IPS DF 4.7 (cell line): ENCODE results near the gene ARF6.
"Not testable (repeated sequence)": the region's sequence is repeated elsewhere in the genome, so short reads cannot be mapped to it uniquely, and the experiment has no call there.

Experiments used
- DNase-seq: peaks from one replicate; pipeline ENCODE4 v3.0.0-alpha.2; 2013; ENCODE audit warnings: low spot score; ENCODE audit errors: extremely low read depth

ARF6 gene

DNA sequence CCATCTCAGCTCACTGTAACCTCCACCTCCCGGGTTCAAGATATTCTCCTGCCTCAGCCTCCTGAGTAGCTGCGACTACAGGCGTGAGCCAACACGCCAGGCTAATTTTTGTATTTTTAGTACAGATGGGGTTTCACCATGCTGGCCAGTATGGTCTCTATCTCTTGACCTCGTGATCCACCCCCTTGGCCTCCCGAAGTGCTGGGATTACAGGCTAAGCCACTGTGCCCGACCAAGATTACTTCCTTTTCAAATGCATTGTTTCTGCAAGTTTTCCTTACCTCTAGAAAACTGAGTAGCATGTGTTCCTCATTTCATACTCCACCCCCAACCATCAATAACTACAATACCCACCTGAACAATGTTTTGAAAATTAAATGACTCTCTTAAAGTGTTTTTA, 13.1 kb downstream of the ARF6 start:
- DNase-seq: no peak

- no peak for DNase-seq
Observed at GRCh38 chr14:49907186-49907585, 14.3 kb downstream of the ARF6 start.

DNA sequence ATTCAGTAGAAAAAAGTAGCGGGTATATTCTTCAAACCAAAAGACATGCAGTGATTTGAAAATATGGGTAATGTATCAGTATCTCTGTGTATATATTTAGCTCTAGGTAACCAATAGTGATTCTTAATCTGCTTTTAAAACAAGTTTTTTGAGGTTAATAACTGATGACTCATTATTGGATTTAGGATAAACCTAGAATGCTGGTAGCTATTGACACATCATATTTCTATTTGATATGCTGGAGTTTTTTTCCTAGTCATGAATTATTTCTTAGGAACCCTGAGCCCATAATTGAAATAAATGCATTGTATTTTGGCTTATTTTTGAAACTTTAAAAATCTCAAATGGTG, 15.5 kb downstream of the ARF6 start:
- DNase-seq: no peak

DNA sequence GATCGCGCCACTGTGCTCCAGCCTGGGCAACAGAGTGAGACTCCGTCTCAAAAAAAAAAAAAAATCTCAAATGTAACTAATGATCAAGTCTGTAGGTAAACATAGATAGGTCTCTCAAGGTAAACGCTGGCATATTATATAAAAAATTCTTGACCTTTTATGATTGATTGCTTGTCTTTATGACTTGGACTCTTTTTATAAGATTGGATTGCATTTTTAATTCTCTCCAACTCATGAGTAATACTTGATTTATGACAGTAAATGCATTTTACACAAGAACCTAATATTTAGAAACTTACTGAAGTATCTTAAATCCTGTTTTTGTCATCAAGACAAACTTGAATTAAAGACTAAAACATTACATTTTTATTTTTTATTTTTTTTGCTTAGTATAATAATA, 16.1 kb downstream of the ARF6 start:
- no peak for DNase-seq

DNA sequence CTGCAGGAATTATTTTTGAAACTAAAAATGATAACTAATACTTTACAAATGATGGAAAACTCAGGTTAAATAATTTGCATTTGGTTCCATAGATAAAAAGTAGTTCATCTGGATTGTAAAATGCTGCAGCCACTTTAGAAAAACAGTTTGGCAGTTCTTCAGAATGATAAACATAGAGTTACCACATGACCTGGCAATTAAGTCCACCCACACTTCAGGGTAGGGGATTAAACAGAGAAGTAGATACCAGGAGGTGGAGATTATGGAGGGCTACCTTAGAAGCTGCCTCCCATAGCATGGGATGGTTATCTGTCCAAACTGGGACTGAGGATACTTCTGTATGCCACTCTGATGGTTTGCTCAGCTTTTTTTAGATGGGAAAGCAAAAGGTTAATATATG, 22.2 kb downstream of the ARF6 start:
- no peak for DNase-seq

GRCh38 chr14:49918706-49919105, 25.8 kb downstream of the ARF6 start:
- no peak for DNase-seq

DNA sequence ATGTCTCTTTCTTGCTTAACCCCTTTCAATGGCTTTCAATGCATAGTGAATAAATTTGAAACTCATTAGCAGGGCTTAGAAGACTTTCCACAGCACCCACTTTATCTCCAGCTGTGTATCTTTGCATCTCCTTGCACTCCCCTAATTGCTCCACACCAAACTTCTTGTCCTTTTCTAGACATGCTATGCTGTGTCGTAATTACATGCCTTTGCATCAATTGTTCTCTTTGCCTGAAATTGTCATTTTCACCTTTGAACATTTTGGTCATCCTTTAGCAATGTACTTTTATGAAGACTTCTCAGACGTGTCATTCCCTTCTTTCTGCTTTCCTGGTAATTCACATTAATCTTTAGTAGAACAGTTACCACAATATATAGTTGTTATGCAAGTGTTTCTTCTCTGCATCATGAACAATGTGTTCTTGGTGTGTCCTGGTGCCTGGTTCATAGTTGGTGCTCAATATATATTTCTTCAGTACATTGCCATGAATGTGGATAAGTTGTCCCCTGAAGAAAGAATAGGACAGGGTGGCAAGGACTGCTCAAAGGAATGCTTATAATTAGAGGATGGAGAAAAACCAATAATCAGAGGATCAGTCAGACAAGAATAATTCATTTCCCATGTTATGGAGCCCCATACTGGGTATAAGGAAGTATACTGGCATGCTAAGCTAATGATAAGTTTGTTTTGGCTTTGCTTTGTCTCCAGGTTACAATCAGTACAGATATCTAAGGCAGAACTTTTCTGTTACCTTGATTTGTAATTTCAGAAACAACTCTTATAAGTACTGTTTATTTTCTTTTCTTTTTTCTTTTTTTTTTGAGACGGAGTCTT, 27.2 kb downstream of the ARF6 start:
- DNase-seq: no peak

DNA sequence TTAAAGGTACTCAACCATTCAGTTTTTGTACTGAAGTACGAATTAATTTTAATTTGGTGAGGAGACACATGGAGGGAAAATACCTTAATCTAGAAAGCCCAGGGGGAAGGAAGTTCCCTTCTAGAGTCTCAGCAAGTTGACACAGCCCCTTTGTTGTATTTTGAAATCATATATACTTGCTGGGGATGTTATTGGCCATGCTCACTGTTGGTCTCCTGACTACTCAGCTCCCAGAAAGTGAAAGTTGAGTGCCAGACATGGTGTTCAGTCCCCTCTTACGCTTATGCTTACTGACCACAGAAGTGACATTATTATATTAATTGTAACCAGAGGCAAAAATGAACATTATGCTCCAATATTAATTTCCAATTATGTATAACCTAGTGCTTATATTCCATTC, 28.1 kb downstream of the ARF6 start:
- DNase-seq: no peak

GRCh38 chr14:49921401-49921800, 28.5 kb downstream of the ARF6 start:
- DNase-seq: no peak

DNA sequence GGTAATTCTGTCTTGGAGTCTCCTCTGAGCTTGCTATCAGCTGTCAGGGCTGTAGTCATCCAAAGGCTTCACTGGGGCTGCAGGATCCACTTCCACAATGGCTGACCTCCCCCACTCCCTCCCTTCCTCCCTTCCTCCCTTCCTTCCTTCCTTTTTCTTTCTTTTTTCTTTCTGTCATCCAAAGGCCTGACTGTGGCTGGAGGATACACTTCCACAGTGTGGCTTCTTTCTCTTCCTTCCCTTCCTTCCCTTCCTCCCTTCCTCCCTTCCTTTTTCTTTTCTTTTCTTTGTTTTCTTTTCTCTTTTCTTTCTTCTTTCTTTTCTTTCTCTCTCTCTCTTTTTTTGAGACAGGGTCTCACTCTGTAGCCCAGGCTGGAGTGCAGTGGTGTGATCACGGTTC, 30.6 kb downstream of the ARF6 start:
- no peak for DNase-seq

DNA sequence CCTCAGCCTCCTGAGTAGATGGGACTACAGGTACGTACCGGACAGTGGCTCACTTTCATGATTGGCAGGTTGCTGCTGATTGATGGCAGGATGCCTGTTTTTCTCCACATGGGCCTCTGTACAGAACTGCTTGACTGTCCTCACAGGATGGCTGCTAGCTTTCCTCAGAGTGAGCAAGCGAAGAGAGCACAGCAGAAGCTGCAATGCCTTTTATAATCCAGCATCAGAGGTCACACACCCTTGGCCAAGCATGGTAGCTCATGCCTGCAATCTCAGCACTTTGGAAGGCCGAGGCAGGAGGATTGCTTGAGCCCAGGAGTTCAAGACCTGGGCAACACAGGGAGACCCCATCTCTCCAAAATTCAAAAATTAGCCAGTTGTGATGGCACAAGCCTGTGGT, 31.0 kb downstream of the ARF6 start:
- DNase-seq: no peak

DNA sequence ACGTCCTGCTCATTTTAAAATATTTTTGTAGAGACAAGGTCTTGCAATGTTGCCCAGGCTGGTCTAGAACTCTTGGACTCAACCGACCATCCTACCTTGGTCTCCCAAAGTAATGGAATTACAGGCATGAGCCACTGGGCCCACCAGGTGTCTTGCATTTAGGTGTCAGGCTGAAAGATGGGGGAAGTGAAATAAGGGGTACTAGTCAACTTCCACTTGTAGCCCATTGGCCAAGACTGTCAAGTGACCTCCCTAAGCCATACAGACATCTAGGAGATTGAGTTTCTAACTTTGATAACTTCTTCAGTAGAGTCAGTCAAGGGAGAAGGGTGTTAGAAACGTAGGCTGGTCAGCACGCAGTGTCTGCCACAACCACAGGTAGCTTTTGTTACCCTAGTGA, 32.0 kb downstream of the ARF6 start:
- DNase-seq: no peak

GRCh38 chr14:49926803-49927202, 33.9 kb downstream of the ARF6 start:
- no peak for DNase-seq

- no peak for DNase-seq
Observed at GRCh38 chr14:49928015-49928414, 35.1 kb downstream of the ARF6 start.

DNA sequence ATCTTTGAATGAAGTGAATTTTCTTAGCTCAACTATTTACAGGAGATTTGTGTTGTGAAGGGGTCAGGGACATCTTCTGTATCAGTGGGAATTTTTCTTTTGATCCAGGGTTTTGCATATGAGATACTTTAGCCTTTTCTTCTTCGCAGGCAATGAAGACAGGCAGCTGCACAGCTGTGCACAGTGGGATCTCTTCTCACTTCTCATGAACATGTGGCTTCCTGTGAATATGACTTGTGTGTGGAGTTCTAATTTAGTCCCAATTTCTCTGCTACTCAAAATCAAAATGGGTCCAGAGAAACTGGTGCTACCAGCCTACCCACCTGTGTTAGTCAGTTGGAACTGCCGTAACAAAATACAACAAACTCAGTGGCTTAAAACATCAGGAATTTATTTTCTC, 37.8 kb downstream of the ARF6 start:
- no peak for DNase-seq

- no peak for DNase-seq
Observed at GRCh38 chr14:49931523-49931922, 38.6 kb downstream of the ARF6 start.

- DNase-seq: no peak
Observed at GRCh38 chr14:49933128-49933527, 40.2 kb downstream of the ARF6 start.

DNA sequence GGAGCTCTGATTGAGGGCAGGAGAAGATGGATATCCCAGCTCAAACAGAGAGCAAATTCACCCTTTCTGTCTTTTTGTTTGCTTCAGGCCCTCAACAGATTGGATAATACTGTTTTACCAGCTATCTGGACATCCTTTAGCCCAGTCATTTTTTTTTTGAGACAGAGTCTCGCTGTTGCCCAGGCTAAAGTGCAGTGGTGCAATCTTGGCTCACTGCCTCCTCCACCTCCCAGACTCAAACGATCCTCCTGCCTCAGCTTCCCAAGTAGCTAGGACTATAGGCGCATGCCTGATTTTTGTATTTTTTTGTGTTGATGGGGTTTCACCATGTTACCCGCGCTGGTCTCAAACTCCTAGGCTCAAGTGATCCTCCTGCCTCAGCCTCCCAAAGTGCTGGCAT, 40.8 kb downstream of the ARF6 start:
- DNase-seq: no peak

DNA sequence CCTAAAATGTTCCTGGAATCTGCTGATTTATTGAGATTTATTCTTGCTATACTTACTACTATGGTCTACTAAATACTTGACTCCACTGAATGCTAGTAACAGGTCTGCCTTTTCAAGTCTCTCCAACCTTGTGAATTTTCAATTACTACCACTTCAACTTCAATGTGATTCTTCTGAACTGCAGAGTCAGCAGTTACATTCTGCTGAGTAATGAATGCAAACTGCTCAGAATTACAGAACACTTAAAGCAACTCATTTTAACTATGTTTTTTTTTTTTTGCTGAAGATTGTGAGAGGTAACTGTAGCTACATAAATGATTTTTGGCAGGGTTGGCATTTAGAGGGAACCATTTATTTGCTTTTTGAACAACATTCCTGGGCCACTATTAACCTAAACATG, 41.8 kb downstream of the ARF6 start:
- DNase-seq: no peak

DNA sequence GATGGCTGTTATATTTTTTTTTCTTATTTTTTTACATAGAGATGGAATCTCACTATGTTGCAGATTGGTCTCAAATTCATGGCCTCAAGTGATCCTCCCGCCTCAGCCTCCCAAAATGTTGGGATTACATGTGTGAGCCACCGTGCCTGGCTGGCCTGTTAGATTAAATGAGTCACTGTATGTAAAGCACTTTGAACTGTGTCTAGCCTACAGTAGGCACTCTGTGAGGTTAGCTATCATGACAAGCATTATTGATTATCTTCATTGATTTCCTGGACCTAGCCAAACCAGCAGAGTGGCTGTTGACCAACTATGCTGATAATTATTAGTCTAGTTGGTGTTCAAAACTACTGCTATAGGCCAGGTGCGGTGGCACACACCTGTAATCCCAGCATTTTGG, 42.6 kb downstream of the ARF6 start:
- DNase-seq: no peak

GRCh38 chr14:49936246-49936645, 43.4 kb downstream of the ARF6 start:
- DNase-seq: not testable (repeated sequence)

- not testable (repeated sequence) for DNase-seq
Observed at GRCh38 chr14:49936882-49937281, 44.0 kb downstream of the ARF6 start.

- DNase-seq: not testable (repeated sequence)
Observed at GRCh38 chr14:49939215-49939614, 46.3 kb downstream of the ARF6 start.
